Activated gamma-delta T cell (primary cell): ENCODE measurements around the gene METTL2B.
A peak's percentile ranks its signal among the peaks of the same experiment; 100 is the strongest.
"Not testable (repeated sequence)": the region's sequence is repeated elsewhere in the genome, so short reads cannot be mapped to it uniquely, and the experiment has no call there.

Experiments used
- DNase-seq: peaks from one replicate; lab custom pipeline; 2025; lab: John Stamatoyannopoulos, UW

METTL2B gene

DNA sequence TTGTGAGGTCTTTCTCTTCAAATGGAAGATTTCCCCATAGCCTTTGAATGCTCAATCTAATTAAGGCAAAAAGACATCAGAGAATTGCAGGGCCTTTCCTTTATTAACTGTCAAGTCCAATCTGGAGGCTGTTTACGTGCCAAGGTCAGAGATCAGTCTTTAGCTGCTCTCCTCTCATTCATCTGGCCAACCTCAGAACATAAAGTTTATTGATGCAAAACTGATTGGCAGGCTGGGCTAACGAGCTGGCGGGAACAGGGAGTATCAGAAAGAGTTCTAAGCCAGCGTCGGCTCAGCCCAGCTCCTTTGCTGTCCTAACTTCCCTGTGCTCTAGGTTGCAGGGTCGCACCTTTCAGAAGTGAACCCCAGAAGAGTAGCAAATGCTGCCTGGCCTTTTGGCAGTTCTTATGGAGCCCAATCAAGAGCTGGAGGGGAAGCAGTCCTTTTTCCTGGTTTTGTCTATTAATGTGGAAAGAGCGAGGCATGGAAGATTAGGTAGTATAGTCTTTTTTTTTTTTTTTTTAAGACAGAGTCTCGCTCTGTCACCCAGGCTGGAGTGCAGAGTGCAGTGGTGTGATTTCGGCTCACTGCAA lies 47.5 kb downstream of the METTL2B start:
- not testable (repeated sequence) for DNase-seq

DNA sequence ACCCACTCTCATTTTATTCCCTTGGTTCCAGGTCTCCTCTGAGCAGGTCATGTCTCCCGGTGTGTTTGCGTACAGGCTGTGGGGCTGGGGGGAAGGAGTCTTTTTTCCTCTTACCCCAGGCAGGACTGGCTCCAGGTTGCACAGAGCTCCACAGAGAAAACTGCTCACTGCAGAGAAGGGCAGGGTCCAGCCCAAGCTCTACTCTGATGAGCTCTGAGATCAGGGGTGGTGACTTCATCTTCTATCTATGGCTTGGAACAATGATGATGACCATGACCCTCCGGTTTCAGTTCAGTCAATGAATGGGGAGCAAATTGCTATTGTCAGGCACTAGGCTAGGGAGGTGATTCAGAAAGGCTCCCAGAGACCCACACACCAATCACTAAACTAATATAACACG lies 49.0 kb downstream of the METTL2B start:
- DNase-seq = not testable (repeated sequence)

DNA sequence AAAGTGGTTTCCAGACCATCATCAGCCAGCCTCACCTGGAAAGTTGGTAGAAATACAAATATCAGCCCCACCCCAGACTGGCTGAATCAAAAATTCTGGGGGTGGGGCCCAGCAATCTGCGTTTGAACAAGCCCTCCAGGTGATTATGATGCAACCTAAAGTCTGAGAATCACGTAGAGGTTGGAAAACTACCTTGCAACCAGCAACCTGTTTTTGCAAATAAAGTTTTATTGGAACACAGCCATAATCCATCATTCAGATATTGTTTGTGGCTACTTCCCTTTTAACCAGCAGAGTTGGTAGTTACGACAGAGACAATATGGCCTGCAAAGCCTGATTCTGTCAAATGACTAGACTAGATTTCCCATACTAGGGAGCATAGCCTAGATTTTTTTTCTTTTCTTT lies 49.5 kb downstream of the METTL2B start:
- not testable (repeated sequence) for DNase-seq

DNA sequence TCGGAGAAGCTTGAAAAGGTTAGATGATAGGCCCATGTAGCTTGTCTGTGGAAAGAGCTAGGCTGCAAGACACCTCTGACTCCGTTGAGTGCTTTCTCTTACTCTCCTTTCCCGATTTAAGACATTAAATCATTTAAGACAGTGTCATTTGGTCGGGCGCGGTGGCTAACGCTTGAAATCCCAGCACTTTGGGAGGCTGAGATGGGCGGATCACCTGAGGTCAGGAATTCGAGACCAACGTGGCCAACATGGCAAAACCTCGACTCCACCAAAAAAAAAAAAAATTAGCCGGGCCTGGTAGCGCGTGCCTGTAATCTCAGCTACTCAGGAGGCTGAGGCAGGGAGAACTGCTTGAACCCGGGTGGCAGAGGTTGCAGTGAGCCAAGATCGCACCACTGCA lies 52.6 kb downstream of the METTL2B start:
- DNase-seq = not testable (repeated sequence)

DNA sequence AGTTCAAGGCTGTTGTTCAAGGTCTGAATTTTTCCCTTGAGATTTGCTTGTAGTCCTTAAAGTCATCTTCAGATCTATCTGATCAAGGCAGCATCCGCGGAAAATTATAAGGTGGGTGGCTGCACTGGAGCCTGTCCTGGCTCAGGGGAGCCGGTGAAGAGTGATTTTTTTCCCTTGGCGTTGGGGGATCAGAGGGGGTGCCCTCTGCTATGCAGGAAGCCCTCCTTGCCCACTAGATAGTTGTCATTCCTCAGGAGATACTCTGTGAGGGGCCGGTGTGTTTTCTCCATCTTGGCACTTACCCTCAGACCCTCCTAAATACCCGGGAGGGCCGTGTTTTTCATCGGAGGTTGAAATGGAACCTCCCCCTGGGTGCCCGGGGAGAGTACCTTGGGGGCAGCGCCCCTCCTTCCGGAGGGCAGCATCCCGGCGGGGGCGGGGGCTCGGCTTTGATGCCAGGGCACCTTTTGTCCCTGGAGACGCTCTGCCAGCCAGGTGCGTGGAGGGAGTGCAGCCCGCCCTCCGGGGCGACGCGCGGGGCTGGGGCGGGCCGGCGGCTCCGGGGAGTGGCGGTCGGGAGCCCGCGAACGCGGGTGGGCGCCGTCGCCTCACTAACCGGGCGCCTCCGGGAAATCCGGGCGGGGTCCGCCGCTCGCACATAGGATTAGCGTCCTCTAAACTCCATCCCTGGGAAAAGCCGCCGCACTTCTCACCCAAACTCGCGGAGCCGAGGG lies 53.7 kb downstream of the METTL2B start:
- DNase-seq = peak; percentile 35

DNA sequence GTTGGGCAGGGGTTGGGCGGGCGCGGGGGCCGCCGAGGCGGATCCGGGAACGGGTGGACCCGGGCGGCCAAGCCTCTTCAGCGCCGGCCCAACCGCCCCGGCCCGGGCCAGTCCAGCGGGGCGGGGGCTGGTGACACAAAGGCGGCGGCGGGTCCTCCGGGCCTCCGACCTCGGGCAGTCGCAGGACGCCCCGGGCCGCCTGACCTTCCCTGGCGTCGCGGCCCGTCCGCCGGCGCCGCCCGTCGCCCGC lies 54.2 kb downstream of the METTL2B start:
- DNase-seq = no peak

DNA sequence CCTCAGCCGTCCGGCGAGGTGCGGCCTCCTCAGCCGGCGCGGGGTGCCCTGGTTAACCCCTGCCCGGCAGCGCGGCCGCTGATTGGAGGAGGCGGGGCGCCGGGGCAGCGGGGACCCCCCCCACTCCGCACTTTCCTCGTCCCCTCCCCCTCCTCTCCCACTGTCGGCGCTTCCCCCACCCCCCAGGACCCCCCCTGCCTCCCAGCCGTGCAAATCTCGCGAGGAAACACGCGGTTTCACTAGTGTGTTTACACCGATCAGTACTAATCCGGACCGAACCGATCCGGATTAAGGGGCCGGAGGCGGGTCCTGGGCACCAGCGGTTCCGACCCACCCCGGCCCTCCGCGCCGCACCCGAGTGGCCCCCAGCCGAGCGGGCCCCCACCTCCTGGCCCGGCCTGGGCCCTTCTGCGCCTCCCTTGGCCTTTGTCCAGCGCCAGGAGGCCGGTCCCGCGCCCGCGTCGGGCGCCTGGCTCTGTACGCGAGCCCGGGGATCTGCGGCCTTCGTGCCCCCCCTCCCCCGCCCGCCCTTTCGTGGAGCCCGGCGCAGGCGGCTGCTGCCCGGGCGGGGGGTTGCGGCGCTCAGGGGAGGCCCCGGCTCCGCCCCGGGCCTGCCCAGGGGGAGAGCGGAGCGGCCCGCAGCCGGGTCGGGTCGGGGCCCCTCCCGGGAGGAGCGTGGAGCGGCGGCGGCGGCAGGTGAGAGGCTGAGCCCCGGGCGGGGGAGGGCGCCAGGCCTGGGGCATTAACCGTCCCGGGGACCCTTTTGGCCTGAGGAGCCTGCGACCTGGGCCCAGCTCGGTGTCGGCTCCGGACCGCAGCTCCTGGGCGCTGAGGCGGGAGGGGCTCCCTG lies 54.8 kb downstream of the METTL2B start:
- peak; percentile 52 for DNase-seq

DNA sequence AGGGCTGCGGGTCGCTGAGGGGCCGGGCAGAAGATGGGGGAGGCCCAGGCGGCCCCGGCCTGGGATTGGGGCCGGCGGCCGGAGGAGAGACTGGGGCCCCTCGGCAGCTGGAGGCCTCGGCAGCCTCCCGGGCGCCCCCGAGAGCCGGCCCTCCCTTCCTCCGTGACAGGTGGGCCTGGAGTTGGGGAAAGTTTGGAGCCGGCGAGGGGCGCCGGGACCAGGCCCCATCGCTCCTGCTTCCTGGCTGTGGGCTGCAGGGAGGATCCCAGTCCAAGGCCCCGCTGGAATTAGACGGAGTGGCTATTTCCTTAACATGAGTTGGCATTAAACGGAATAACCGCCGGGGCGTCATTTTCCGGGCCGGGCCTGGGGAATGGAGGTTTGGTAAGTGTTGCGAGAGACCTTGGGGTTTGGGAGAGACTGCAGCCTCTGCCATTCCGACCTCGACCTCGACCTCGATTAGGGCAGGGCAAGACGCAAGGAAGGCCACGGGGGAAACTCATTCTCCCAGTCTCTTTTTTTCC lies 55.5 kb downstream of the METTL2B start:
- DNase-seq = peak; percentile 28

DNA sequence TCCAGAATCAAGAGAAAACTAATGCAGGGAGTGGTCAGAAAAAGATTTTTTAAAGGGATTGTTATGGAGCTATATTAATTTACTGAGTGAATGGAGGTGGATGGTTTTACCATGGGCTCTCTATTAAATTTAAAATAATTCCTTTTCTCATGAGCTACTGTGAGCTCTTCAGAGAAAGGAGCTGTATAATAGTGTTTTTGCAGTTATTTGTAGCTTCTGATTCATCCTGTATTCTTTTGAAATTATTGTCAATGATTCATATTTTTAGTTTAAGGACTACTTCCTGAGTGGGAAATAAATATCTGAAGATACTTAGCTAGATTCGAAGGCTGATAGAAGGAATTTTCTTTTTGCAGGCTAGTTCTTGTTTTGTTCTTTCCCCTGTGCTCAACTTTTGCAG lies 56.4 kb downstream of the METTL2B start:
- DNase-seq = not testable (repeated sequence)

DNA sequence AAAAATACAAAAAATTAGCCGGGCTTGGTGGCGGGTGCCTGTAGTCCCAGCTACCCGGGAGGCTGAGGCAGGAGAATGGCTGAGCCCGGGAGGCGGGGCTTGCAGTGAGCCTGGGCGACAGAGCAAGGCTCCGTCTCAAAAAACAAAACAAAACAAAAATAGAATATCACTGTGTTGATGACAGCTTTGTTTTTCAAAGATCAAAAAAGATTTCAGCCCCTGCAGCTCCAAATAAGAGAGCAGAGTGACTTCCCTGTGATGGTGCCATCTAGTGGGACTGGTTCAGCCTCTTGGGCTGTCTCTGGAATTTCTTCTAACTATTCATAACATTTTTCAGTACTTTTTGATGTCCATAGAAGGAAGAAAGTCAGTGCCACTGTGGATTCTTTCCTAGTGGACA lies 60.9 kb downstream of the METTL2B start:
- DNase-seq = not testable (repeated sequence)

DNA sequence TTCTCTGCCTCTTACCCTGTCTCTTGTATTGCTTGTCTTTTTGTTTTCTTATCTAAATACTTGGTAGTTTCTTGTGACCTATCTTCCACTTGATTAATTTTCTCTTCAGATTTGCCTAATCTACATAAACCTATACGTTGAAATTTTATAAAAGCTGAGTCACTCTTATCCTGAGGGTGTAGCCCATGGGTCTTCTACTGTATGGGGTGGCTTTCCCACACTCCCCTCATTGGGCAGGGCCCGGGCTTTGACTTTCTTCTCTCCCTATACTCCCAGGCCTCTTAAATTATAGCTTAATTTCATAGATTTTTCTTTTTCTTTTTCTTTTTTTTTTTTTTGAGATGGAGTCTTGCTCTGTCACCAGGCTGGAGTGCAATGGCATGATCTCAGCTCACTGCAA lies 66.0 kb downstream of the METTL2B start:
- not testable (repeated sequence) for DNase-seq

DNA sequence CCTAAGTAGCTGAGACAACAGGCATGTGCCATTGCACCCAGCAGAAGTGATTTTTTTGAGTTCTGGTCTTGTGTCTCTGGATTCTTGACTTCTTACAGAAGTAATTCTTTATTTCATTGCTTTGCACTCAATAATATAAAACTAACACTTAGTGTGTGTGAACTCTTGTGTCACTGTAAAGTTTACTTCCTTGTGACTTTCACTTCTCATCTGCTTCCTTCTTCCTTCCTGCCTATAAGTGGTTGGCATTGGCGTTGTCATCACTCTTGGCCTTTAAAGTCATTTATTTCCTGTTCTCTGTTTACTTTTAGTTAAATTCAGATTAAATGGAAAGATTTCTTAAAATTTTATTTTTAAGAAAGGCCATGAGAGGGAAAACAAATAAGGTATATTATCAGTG lies 66.8 kb downstream of the METTL2B start:
- DNase-seq = not testable (repeated sequence)

DNA sequence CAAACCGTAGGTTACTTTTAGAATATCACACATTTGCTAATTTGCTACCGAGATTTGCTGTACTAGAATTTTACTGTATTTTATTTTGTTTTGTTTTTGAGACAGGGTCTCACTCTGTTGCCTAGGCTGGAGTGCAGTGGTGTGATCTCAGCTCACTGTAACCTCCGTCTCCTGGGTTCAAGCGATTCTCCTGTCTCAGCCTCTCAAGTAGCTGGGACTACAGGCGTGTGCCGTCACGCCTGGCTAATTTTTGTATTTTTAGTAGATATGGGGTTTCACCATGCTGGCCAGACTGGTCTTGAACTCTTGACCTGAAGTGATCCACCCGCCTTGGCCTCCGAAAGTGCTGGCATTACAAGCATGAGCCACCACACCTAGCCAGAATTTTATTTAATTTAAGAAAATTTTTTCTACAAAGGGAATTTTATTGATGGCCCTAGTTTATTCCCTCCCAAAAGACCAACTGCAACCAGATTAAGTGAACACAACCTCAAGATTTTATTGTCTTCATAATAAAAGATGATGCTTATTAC lies 69.8 kb downstream of the METTL2B start:
- DNase-seq = not testable (repeated sequence)

DNA sequence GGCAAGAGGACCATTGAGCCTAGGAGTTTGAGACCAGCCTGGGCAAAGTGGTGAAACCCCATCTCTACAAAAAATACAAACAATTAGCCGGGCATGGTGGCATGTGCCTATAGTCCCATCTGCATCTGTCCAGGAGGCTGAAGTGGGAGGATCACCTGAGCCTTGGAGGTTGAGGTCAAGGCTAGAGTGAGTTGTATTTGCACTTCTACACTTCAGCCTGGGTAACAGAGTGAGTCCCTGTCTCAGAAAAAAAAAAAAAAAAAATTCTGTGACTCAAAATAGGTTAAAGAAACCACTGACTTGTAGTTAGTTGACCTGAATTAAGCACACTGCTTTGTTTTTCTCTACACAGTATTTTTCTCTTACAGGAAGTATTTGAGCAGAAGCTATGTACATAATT lies 74.4 kb downstream of the METTL2B start:
- DNase-seq = no peak

DNA sequence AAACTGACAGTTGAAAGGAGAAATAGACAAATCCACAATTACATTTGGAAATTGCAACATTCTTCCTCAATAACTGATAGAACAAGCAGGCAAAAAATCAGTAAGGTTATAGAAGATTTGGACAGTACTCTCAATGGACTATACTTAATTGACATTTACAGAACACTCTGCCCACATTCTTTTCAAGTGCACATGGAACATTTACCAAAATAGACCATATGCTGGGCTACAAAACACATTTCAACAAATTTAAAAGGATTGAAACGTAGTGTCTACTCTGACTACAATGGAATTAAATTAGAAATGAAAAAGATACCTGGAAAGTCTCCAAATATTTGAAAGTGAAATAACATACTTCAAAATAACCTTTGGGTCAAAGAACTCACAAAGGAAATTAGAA lies 77.8 kb downstream of the METTL2B start:
- DNase-seq = not testable (repeated sequence)
